ENCODE measurements around the gene C4A.

DNA sequence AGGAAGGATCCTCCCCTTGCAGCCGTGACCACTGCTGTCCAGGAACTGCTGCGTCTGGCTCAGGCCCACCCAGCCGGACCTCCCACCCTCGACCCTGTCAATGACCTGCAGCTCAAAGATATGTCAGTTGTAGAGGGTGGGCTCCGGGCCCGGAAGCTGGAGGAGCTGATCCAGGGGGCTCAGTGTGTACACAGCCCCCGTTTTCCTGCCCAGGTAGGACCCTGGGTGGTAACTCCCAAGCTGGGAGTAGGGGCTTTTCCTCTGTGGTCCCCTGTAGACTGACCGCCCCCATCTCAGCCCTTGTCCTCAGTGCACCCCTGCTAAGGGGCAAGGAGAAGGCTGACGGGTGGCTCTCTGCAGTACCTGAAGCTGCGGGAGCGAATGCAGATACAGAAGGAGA, 13.5 kb upstream of the C4A start:
- TF ChIP-seq, protein P1, sequence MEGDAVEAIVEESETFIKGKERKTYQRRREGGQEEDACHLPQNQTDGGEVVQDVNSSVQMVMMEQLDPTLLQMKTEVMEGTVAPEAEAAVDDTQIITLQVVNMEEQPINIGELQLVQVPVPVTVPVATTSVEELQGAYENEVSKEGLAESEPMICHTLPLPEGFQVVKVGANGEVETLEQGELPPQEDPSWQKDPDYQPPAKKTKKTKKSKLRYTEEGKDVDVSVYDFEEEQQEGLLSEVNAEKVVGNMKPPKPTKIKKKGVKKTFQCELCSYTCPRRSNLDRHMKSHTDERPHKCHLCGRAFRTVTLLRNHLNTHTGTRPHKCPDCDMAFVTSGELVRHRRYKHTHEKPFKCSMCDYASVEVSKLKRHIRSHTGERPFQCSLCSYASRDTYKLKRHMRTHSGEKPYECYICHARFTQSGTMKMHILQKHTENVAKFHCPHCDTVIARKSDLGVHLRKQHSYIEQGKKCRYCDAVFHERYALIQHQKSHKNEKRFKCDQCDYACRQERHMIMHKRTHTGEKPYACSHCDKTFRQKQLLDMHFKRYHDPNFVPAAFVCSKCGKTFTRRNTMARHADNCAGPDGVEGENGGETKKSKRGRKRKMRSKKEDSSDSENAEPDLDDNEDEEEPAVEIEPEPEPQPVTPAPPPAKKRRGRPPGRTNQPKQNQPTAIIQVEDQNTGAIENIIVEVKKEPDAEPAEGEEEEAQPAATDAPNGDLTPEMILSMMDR (IDR thresholded peaks at IDR 0.05): no peak
- TF ChIP-seq ZNF423 (CRISPR knock-in tag; IDR thresholded peaks at IDR 0.05) (no peak), NR2C2 (CRISPR knock-in tag; IDR thresholded peaks at IDR 0.05) (no peak), JUN (CRISPR knock-in tag; IDR thresholded peaks at IDR 0.05) (no peak), GABPB1 (CRISPR knock-in tag; IDR thresholded peaks at IDR 0.05) (no peak)
- TF ChIP-seq, protein P2, sequence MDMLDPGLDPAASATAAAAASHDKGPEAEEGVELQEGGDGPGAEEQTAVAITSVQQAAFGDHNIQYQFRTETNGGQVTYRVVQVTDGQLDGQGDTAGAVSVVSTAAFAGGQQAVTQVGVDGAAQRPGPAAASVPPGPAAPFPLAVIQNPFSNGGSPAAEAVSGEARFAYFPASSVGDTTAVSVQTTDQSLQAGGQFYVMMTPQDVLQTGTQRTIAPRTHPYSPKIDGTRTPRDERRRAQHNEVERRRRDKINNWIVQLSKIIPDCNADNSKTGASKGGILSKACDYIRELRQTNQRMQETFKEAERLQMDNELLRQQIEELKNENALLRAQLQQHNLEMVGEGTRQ (CRISPR knock-in tag; IDR thresholded peaks at IDR 0.05): no peak

Measured in WTC11 (cell line).